KOPT-K1 (cell line): ENCODE results near the gene CNTN2.

Source experiments
- H3K27ac ChIP-seq: fragments of 200-600 bp; sonication (generic); 2 replicates; pipeline ENCODE4 v1.5.1; 2016; ENCODE audit warnings: antibody characterized with exemption, mild to moderate bottlenecking, low read depth, low read length; ENCODE audit not compliant: poor library complexity, severe bottlenecking
- H3K36me3 ChIP-seq: fragments of 200-600 bp; sonication (generic); 2 replicates; pipeline ENCODE4 v1.5.1; 2017; ENCODE audit warnings: antibody characterized with exemption, mild to moderate bottlenecking, low read length, moderate library complexity; ENCODE audit not compliant: insufficient read depth
- H3K9me3 ChIP-seq: fragments of 200-600 bp; sonication (generic); 2 replicates; pipeline ENCODE4 v1.5.1; 2017; ENCODE audit warnings: antibody characterized with exemption, low read length, mild to moderate bottlenecking; ENCODE audit not compliant: insufficient read depth, poor library complexity, severe bottlenecking

The CNTN2 gene

GRCh38 chr1:205015241-205015640 lies 27.8 kb upstream of the CNTN2 start:
- Histone ChIP-seq H3K36me3 (no peaks in the 10 kb centered on the region), H3K27ac (no peak overlapping the region), H3K9me3 (no peaks in the 10 kb centered on the region)

DNA sequence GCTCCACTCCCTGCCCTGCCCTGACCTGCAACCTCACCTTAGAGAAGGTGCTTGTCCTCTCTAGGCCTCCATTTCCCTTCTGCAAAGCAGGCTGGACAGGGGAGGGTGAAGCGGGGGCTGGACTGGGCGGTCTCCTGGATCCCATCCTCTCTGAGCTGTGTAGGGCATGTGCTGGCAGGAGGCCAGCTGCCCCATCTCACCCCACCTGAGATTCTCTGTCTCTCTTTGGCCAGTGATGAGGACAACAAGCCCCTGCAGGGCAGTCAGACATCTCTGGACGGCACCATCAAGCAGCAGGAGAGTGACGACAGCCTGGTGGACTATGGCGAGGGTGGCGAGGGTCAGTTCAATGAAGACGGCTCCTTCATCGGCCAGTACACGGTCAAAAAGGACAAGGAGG lies 26.9 kb upstream of the CNTN2 start:
- H3K27ac ChIP-seq = no peak overlapping the region
- no peaks in the 10 kb centered on the region for H3K36me3 ChIP-seq
- no peaks in the 10 kb centered on the region for H3K9me3 ChIP-seq

DNA sequence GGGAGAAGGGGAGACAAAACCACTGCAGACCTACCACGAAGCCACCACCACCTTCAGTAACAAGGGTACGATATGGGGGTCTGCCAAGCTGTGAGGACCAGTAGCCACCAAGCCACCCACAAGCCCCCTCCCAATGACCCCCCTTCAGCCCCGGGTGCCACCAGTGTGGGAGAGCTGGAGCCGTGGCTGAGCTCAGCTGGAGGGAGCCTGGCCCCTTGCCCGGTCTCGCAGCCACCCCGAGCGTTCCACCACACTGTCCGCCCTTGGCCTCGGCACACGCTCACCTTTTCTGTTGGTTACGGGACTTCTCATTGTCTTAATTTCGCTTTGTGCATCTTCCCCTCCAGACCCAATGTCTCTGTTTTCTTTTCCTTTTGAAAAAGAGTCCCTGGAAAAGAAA lies 26.4 kb upstream of the CNTN2 start:
- Histone ChIP-seq H3K27ac (no peak overlapping the region), H3K36me3 (no peaks in the 10 kb centered on the region), H3K9me3 (no peaks in the 10 kb centered on the region)

DNA sequence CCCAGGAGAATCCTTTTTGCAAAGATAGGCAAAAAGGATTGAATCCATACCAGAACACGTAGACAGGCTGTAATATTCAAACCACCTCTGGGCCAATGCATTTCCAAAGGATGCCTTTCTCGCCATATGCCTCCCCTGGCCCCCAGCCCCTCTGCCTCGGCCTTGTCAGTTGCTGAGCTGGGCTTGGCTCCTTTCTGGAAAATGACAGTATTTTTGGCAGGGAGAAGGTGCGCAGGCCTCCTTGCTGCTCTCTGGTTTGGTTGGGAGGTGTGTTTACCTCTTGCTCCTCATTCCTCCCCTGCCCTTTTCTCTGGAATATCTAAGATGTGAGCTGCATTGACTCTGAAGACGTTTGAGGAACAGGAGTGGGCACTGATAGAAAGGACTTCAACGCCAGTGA lies 26.0 kb upstream of the CNTN2 start:
- no peaks in the 10 kb centered on the region for H3K36me3 ChIP-seq

DNA sequence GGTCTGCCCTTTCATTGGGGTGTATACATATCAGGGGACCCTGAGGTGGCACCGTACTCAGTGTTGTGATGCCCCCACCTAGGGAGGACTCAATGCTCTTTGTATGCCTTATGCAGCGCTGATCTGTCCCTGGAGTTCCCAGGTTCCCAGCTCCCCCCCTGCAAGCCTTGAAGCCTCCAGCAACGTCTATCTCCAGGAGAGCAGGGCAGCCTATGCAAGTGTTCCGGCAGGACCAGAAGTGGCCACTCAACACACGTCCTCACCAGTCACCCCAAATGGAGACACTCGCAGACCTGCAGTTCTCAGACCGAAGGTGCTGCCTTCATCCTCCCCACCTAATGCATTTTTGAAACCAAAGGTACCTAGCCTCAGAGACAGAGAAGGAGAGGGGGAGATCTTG lies 25.2 kb upstream of the CNTN2 start:
- no peak overlapping the region for H3K27ac ChIP-seq
- H3K9me3 ChIP-seq = no peaks in the 10 kb centered on the region
- no peaks in the 10 kb centered on the region for H3K36me3 ChIP-seq

More for the DNA sequence above, 26.0 kb upstream of the CNTN2 start:
- no peaks in the 10 kb centered on the region for H3K9me3 ChIP-seq
- H3K27ac ChIP-seq = no peak overlapping the region

DNA sequence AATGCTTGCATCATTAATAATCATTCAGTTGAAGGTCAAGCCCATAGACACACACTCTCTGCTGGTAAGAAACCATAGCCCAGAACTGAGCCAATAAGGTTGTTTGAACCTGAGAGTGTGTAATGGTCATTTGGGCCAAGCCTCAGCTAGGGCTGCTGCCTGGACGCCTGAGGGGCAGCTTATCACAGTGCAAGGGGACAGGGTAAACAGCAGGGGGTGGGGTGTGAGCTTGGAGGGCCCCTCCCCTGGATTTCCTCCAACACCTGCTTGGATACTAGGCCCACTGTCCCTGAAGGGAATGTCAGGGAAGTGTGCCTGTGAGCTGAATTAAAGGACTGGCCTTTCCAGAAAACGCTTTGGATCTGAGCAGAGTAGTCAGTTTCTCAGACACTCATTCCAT lies 24.6 kb upstream of the CNTN2 start:
- H3K36me3 ChIP-seq = no peaks in the 10 kb centered on the region
- no peaks in the 10 kb centered on the region for H3K9me3 ChIP-seq
- no peak overlapping the region for H3K27ac ChIP-seq

- Histone ChIP-seq H3K9me3 (no peaks in the 10 kb centered on the region), H3K27ac (no peak overlapping the region), H3K36me3 (no peaks in the 10 kb centered on the region)
Observed at GRCh38 chr1:205020466-205020865, 22.5 kb upstream of the CNTN2 start.

- Histone ChIP-seq H3K36me3 (no peaks in the 10 kb centered on the region), H3K27ac (no peak overlapping the region), H3K9me3 (no peaks in the 10 kb centered on the region)
Observed at GRCh38 chr1:205024679-205025078, 18.3 kb upstream of the CNTN2 start.

DNA sequence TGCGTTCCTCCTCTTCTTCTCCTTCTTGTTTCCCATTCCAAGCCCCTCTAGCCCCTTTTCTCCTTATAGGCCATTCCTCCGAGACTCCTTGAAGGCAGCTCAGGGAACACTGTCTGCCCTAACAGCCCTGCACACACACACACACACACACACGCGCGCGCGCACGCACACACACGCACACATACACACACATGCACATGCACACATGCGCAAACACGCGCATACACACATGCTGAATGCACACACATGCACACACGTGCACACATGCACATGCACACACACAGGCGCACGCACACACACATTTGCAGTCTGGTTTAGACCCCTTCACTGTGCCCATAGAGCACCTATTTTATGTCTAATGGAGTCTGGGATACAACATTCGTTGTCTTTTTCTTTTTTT lies 17.8 kb upstream of the CNTN2 start:
- no peaks in the 10 kb centered on the region for H3K36me3 ChIP-seq
- no peak overlapping the region for H3K27ac ChIP-seq
- H3K9me3 ChIP-seq = no peaks in the 10 kb centered on the region

DNA sequence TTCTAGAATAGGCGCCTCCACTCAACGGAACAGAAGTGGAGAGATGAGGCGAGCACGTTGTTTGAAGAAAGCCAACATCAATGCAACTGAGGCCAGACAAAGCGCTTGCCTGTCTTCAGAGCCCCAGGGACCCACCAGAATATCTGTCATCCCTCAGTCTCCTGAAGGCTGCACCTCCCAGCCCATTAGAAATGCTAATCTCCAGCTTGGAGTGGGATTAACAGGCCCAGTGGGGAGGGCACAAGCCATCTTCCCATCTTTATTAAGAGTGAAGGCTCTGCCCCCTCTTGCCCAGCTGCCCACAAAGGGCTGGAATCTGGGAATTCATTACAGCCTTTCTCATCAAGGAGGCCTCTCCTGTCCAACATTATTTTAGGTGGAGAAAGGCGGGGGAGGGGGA lies 16.8 kb upstream of the CNTN2 start:
- H3K27ac ChIP-seq = no peak overlapping the region

DNA sequence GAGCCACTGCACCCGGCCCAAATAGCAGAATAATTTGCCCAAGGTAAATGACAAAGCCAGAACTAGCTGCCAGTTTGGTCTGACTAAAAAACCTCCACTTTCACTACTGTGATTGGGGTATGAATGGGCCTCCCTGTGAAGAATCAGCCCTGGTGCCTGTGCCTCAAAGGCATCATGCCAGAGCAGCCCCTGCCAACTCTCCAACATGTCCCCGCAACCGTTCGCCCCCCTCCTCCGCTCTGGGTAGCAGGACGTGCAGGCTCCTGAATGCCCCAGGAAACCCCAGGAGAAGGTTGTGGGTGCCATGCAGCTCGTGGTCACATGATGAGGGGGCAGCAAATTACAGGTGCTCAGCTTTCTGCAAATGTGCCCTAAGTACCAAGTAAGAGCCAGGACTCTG lies 14.6 kb upstream of the CNTN2 start:
- Histone ChIP-seq H3K27ac (no peak overlapping the region), H3K36me3 (no peaks in the 10 kb centered on the region), H3K9me3 (no peaks in the 10 kb centered on the region)

More for the DNA sequence above, 16.8 kb upstream of the CNTN2 start:
- Histone ChIP-seq H3K9me3 (no peaks in the 10 kb centered on the region), H3K36me3 (no peaks in the 10 kb centered on the region)

- no peaks in the 10 kb centered on the region for H3K36me3 ChIP-seq
Observed at GRCh38 chr1:205028924-205029323, 14.1 kb upstream of the CNTN2 start.

GRCh38 chr1:205030241-205030640 lies 12.8 kb upstream of the CNTN2 start:
- Histone ChIP-seq H3K9me3 (no peaks in the 10 kb centered on the region), H3K27ac (no peak overlapping the region), H3K36me3 (no peaks in the 10 kb centered on the region)

More at GRCh38 chr1:205028924-205029323, 14.1 kb upstream of the CNTN2 start:
- Histone ChIP-seq H3K27ac (no peak overlapping the region), H3K9me3 (no peaks in the 10 kb centered on the region)

- H3K36me3 ChIP-seq = no peaks in the 10 kb centered on the region
- H3K9me3 ChIP-seq = no peaks in the 10 kb centered on the region
- H3K27ac ChIP-seq = no peak overlapping the region
Observed at GRCh38 chr1:205030896-205031295, 12.1 kb upstream of the CNTN2 start.

DNA sequence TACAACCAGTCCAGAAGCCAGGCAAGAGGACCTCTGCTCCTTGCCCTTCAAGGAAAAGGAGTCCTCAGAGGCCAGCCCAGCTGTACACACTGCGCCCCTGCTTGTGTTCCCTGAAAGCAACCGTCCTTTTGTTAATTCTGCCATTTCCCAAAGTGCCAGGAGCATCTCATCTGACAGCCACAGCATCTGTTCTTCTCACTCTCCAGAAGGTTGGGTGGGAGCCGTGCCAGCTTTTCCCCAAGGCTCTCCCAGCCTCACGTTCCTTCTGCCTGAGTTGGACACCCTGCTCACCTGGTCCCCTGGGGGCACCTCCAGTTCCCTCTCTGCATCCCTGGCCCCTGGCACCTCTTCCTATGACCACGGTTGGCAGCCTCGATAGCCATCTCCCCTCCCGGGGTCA lies 10.5 kb upstream of the CNTN2 start:
- Histone ChIP-seq H3K36me3 (no peaks in the 10 kb centered on the region), H3K9me3 (no peaks in the 10 kb centered on the region), H3K27ac (no peak overlapping the region)

DNA sequence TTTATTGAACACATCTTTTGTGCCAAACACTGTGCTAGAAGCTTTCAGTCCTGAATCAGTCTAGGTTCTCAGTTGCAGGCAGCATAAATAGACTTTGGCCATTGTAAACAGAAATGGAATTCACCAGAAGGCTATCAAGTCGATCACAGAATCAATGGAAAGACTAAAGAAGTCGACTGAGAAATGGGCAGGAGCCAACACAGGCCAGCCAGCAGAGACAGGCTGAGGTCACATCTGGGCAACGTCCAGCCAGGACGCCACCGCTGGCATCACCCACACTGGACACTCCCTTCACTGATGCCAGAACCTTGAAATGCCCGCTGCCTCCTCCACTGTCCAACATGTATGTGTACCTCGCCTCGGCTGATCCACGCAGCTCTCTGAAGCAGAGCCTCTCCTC lies 5.5 kb upstream of the CNTN2 start:
- H3K36me3 ChIP-seq = no peaks in the 10 kb centered on the region
- H3K27ac ChIP-seq = no peak overlapping the region

More for the DNA sequence above, 5.5 kb upstream of the CNTN2 start:
- no peaks in the 10 kb centered on the region for H3K9me3 ChIP-seq
